HEK293 (cell line): ENCODE measurements around the gene SZT2.

Source experiments
- CTCF ChIA-PET: fragments of 350-600 bp; formaldehyde crosslinking; extraction: SDS; loops from one replicate; lab custom pipeline; 2021; ENCODE audit warnings: antibody characterized with exemption; lab: Yijun Ruan, JAX
- POLR2A ChIA-PET: fragments of 300-600 bp; formaldehyde crosslinking; extraction: SDS; loops from one replicate; lab custom pipeline; 2020; ENCODE audit warnings: antibody characterized with exemption, inconsistent platforms; lab: Yijun Ruan, JAX
- H3K27ac ChIP-seq: fragments of 200-500 bp; sonication (Bioruptor generic); 2 replicates; pipeline ENCODE4 v1.5.1; 2014; ENCODE audit warnings: low read depth, low read length, control low read depth, inconsistent platforms; ENCODE audit errors: extremely low read depth
- H3K36me3 ChIP-seq, 2 experiments: fragments of 200-500 bp in 1 of 2; sonication (Bioruptor generic) in 1 of 2; 1 replicate in 1 of 2; 2 replicates in 1 of 2; pipeline ENCODE4 v1.5.1; 2014 to 2017; ENCODE audit warnings: inconsistent platforms in 2 of 2, low read length in 2 of 2; ENCODE audit not compliant: control insufficient read depth in 2 of 2, insufficient read depth in 1 of 2
- H3K4me1 ChIP-seq: fragments of 200-500 bp; sonication (Bioruptor generic); 2 replicates; pipeline ENCODE4 v1.5.1; 2014; ENCODE audit warnings: mild to moderate bottlenecking, low read length, inconsistent platforms; ENCODE audit not compliant: control insufficient read depth, insufficient read depth
- H3K4me3 ChIP-seq: 2 replicates; pipeline ENCODE4 v1.5.1; 2011; ENCODE audit warnings: low read depth, mild to moderate bottlenecking, control low read depth, low read length, moderate library complexity
- H3K9me3 ChIP-seq: fragments of 200-500 bp; sonication (Bioruptor generic); 2 replicates; pipeline ENCODE4 v1.5.1; 2014; ENCODE audit warnings: low read depth, low read length, inconsistent platforms; ENCODE audit not compliant: control insufficient read depth, insufficient read depth
- GLIS2 ChIP-seq: fragments of 450-650 bp; formaldehyde crosslinking; IDR thresholded peaks from 2 replicates; pipeline ENCODE4 v1.5.1; 2016; ENCODE audit warnings: missing biosample characterization, missing genetic modification characterization
- IKZF3 ChIP-seq: fragments of 450-650 bp; IDR thresholded peaks from 2 replicates; pipeline ENCODE4 v1.5.0; 2018; ENCODE audit warnings: missing biosample characterization, mild to moderate bottlenecking, missing genetic modification characterization, moderate library complexity
- SP3 ChIP-seq: fragments of 450-650 bp; formaldehyde crosslinking; IDR thresholded peaks from 2 replicates; pipeline ENCODE4 v1.5.1; 2016; ENCODE audit warnings: missing biosample characterization, missing genetic modification characterization
- TRIM28 ChIP-seq: IDR thresholded peaks from 2 replicates; pipeline ENCODE4 v1.6.1; 2011; ENCODE audit warnings: low read length, control low read depth, borderline replicate concordance
- ZBTB17 ChIP-seq: fragments of 450-650 bp; formaldehyde crosslinking; IDR thresholded peaks from 2 replicates; pipeline ENCODE4 v1.5.1; 2016; ENCODE audit warnings: missing biosample characterization, missing genetic modification characterization
- ZFP3 ChIP-seq: fragments of 450-650 bp; formaldehyde crosslinking; IDR thresholded peaks from 2 replicates; pipeline ENCODE4 v1.5.1; 2016; ENCODE audit warnings: low read depth, missing biosample characterization, missing genetic modification characterization
- ZNF23 ChIP-seq: fragments of 450-650 bp; formaldehyde crosslinking; IDR thresholded peaks from 2 replicates; pipeline ENCODE4 v1.5.1; 2016; ENCODE audit warnings: missing biosample characterization, missing genetic modification characterization, borderline replicate concordance
- ZNF266 ChIP-seq: fragments of 450-650 bp; formaldehyde crosslinking; IDR thresholded peaks from 2 replicates; pipeline ENCODE4 v1.5.1; 2016; ENCODE audit warnings: missing biosample characterization, missing genetic modification characterization, low read depth
- ZNF341 ChIP-seq: fragments of 450-650 bp; formaldehyde crosslinking; IDR thresholded peaks from 2 replicates; pipeline ENCODE4; 2016; ENCODE audit warnings: low read depth, missing biosample characterization, missing genetic modification characterization
- ZNF391 ChIP-seq: fragments of 450-650 bp; formaldehyde crosslinking; IDR thresholded peaks from 2 replicates; pipeline ENCODE4 v1.5.1; 2016; ENCODE audit warnings: low read depth, missing biosample characterization, missing genetic modification characterization, borderline replicate concordance
- ZNF404 ChIP-seq: fragments of 450-650 bp; formaldehyde crosslinking; IDR thresholded peaks from 2 replicates; pipeline ENCODE4 v1.5.1; 2017; ENCODE audit warnings: missing biosample characterization, missing genetic modification characterization
- ZNF623 ChIP-seq: fragments of 450-650 bp; formaldehyde crosslinking; IDR thresholded peaks from 2 replicates; pipeline ENCODE4 v1.5.1; 2016; ENCODE audit warnings: missing biosample characterization, missing genetic modification characterization
- ZNF654 ChIP-seq: fragments of 450-650 bp; formaldehyde crosslinking; IDR thresholded peaks from 2 replicates; pipeline ENCODE4 v1.5.1; 2016; ENCODE audit warnings: low read depth, missing biosample characterization, missing genetic modification characterization
- ZSCAN16 ChIP-seq: fragments of 450-650 bp; formaldehyde crosslinking; IDR thresholded peaks from 2 replicates; pipeline ENCODE4 v1.5.1; 2016; ENCODE audit warnings: missing biosample characterization, missing genetic modification characterization
- TF ChIP-seq, protein P1 (sequence below): fragments of 450-650 bp; formaldehyde crosslinking; IDR thresholded peaks from 2 replicates; pipeline ENCODE4 v1.5.1; 2016; ENCODE audit warnings: missing biosample characterization, missing genetic modification characterization
- TF ChIP-seq, protein P2 (sequence below): fragments of 450-650 bp; formaldehyde crosslinking; IDR thresholded peaks from 2 replicates; pipeline ENCODE4; 2016; ENCODE audit warnings: missing biosample characterization, missing genetic modification characterization
- TF ChIP-seq, protein P3 (sequence below): fragments of 450-650 bp; formaldehyde crosslinking; IDR thresholded peaks from 2 replicates; pipeline ENCODE4 v1.5.1; 2016; ENCODE audit warnings: missing biosample characterization, missing genetic modification characterization
- TF ChIP-seq, protein P4 (sequence below): fragments of 450-650 bp; formaldehyde crosslinking; IDR thresholded peaks from 2 replicates; pipeline ENCODE4 v1.5.1; 2017; ENCODE audit warnings: missing biosample characterization, missing genetic modification characterization
- TF ChIP-seq, protein P5 (sequence below): fragments of 450-650 bp; formaldehyde crosslinking; IDR thresholded peaks from 2 replicates; pipeline ENCODE4 v1.5.1; 2016; ENCODE audit warnings: missing biosample characterization, missing genetic modification characterization
- TF ChIP-seq, protein P6 (sequence below): fragments of 450-650 bp; formaldehyde crosslinking; IDR thresholded peaks from 2 replicates; pipeline ENCODE4 v1.5.1; 2017; ENCODE audit warnings: missing biosample characterization, missing genetic modification characterization
- TF ChIP-seq, protein P7 (sequence below): fragments of 450-650 bp; formaldehyde crosslinking; IDR thresholded peaks from 2 replicates; pipeline ENCODE4 v1.5.1; 2016; ENCODE audit warnings: missing biosample characterization, missing genetic modification characterization

SZT2 gene

DNA sequence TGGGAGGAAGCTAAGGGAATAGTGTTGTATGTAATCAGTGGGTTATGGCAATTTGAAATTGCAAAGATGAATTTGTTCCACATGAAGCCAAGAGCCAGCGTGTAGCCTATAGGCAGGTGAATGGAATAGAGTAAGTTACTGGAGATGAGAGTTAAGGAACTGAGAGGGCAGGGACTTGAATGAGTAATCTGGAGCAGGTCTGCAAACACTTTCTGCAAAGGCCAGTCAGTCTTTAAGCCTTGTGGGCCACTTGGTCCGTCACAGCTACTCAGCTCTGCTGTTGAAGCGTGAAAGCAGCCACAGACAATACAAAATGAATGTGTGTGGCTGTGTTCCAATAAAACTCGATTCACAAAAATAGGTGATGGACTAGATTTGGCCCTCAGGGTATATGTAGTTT is 29.2 kb downstream of the SZT2 start:
- ChIA-PET POLR2A (no interaction called here), CTCF (interaction anchor here (1.5 kb wide), 1 partner anchor 190 kb away, joined by 4 read pairs; no protein-coding TSS in a partner anchor)
- H3K27ac ChIP-seq = no peak overlapping the region
- H3K4me3 ChIP-seq = no peak overlapping the region
- TF ChIP-seq SP3 (tag by site-specific recombination) (no peak), ZNF623 (tag by site-specific recombination) (no peak), IKZF3 (no peak), ZNF404 (tag by site-specific recombination) (no peak), GLIS2 (tag by site-specific recombination) (no peak), ZNF654 (tag by site-specific recombination) (no peak), ZSCAN16 (tag by site-specific recombination) (no peak), ZNF391 (no peak), ZNF341 (tag by site-specific recombination) (no peak), ZFP3 (tag by site-specific recombination) (no peak), TRIM28 (no peak), ZBTB17 (tag by site-specific recombination) (no peak), ZNF266 (tag by site-specific recombination) (no peak)
- TF ChIP-seq, protein P1, sequence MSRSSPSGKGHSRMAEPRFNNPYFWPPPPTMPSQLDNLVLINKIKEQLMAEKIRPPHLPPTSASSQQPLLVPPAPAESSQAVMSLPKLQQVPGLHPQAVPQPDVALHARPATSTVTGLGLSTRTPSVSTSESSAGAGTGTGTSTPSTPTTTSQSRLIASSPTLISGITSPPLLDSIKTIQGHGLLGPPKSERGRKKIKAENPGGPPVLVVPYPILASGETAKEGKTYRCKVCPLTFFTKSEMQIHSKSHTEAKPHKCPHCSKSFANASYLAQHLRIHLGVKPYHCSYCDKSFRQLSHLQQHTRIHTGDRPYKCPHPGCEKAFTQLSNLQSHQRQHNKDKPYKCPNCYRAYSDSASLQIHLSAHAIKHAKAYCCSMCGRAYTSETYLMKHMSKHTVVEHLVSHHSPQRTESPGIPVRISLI (tag by site-specific recombination) = no peak
- TF ChIP-seq, protein P2, sequence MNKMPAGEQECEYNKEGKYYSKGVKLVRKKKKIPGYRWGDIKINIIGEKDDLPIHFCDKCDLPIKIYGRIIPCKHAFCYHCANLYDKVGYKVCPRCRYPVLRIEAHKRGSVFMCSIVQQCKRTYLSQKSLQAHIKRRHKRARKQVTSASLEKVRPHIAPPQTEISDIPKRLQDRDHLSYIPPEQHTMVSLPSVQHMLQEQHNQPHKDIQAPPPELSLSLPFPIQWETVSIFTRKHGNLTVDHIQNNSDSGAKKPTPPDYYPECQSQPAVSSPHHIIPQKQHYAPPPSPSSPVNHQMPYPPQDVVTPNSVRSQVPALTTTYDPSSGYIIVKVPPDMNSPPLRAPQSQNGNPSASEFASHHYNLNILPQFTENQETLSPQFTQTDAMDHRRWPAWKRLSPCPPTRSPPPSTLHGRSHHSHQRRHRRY (tag by site-specific recombination) = no peak
- TF ChIP-seq, protein P3, sequence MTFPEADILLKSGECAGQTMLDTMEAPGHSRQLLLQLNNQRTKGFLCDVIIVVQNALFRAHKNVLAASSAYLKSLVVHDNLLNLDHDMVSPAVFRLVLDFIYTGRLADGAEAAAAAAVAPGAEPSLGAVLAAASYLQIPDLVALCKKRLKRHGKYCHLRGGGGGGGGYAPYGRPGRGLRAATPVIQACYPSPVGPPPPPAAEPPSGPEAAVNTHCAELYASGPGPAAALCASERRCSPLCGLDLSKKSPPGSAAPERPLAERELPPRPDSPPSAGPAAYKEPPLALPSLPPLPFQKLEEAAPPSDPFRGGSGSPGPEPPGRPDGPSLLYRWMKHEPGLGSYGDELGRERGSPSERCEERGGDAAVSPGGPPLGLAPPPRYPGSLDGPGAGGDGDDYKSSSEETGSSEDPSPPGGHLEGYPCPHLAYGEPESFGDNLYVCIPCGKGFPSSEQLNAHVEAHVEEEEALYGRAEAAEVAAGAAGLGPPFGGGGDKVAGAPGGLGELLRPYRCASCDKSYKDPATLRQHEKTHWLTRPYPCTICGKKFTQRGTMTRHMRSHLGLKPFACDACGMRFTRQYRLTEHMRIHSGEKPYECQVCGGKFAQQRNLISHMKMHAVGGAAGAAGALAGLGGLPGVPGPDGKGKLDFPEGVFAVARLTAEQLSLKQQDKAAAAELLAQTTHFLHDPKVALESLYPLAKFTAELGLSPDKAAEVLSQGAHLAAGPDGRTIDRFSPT = no peak
- TF ChIP-seq, protein P4, sequence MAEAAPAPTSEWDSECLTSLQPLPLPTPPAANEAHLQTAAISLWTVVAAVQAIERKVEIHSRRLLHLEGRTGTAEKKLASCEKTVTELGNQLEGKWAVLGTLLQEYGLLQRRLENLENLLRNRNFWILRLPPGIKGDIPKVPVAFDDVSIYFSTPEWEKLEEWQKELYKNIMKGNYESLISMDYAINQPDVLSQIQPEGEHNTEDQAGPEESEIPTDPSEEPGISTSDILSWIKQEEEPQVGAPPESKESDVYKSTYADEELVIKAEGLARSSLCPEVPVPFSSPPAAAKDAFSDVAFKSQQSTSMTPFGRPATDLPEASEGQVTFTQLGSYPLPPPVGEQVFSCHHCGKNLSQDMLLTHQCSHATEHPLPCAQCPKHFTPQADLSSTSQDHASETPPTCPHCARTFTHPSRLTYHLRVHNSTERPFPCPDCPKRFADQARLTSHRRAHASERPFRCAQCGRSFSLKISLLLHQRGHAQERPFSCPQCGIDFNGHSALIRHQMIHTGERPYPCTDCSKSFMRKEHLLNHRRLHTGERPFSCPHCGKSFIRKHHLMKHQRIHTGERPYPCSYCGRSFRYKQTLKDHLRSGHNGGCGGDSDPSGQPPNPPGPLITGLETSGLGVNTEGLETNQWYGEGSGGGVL (tag by site-specific recombination) = no peak
- H3K36me3 ChIP-seq = peaks cover 10 to 91% of the 10 kb centered on the region in 2 experiments
- no peaks in the 10 kb centered on the region for H3K9me3 ChIP-seq
- no peaks in the 10 kb centered on the region for H3K4me1 ChIP-seq

DNA sequence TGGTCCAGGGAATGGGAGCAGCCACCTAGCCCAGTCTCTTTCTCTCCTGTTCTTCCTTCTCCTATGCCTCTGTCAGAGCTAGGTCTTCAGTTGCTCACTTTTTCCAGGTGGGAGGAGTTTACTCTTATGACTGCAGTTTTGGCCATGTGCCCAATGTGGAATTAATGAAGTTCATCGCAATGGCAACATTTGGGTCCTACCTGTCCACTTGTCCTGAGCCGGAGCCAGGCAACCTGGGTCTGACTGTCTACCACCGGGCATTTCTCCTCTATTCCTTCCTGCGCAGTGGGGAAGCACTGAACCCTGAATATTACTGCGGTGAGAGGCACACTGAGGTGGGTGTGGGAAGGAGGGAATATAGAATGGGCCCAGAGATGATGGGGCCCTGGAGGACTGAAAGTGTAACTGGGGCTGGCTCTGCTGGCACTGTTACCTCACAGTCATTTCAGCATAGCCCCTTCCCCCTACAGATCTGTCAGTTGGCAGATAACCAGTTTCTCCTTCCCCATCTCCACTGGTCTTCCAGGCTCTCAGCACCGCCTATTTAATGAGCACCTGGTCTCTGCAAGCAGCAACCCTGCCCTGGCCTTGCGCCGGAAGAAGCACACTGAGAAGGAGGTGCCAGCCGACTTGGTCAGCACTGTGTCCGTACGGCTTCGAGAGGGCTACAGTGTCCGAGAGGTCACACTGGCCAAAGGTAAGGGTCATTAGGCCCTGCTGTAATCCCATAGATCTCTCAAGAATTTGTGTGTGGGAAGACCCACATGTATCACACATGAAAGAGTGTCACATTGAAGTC is 30.1 kb downstream of the SZT2 start:
- ChIA-PET POLR2A (no interaction called here), CTCF (interaction anchor here (0.6 kb wide), 1 partner anchor 116 kb away, joined by 3 read pairs; no protein-coding TSS in a partner anchor)
- TF ChIP-seq, protein P5, sequence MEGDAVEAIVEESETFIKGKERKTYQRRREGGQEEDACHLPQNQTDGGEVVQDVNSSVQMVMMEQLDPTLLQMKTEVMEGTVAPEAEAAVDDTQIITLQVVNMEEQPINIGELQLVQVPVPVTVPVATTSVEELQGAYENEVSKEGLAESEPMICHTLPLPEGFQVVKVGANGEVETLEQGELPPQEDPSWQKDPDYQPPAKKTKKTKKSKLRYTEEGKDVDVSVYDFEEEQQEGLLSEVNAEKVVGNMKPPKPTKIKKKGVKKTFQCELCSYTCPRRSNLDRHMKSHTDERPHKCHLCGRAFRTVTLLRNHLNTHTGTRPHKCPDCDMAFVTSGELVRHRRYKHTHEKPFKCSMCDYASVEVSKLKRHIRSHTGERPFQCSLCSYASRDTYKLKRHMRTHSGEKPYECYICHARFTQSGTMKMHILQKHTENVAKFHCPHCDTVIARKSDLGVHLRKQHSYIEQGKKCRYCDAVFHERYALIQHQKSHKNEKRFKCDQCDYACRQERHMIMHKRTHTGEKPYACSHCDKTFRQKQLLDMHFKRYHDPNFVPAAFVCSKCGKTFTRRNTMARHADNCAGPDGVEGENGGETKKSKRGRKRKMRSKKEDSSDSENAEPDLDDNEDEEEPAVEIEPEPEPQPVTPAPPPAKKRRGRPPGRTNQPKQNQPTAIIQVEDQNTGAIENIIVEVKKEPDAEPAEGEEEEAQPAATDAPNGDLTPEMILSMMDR (tag by site-specific recombination) = no peak
- TF ChIP-seq, protein P6, sequence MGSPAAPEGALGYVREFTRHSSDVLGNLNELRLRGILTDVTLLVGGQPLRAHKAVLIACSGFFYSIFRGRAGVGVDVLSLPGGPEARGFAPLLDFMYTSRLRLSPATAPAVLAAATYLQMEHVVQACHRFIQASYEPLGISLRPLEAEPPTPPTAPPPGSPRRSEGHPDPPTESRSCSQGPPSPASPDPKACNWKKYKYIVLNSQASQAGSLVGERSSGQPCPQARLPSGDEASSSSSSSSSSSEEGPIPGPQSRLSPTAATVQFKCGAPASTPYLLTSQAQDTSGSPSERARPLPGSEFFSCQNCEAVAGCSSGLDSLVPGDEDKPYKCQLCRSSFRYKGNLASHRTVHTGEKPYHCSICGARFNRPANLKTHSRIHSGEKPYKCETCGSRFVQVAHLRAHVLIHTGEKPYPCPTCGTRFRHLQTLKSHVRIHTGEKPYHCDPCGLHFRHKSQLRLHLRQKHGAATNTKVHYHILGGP (tag by site-specific recombination) = no peak
- TF ChIP-seq, protein P3 = no peak
- TF ChIP-seq ZNF23 (tag by site-specific recombination) = no peak
- TF ChIP-seq, protein P7, sequence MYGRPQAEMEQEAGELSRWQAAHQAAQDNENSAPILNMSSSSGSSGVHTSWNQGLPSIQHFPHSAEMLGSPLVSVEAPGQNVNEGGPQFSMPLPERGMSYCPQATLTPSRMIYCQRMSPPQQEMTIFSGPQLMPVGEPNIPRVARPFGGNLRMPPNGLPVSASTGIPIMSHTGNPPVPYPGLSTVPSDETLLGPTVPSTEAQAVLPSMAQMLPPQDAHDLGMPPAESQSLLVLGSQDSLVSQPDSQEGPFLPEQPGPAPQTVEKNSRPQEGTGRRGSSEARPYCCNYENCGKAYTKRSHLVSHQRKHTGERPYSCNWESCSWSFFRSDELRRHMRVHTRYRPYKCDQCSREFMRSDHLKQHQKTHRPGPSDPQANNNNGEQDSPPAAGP (tag by site-specific recombination) = no peak

More for the DNA sequence above, 30.1 kb downstream of the SZT2 start:
- peaks cover 10 to 100% of the 10 kb centered on the region in 2 experiments for H3K36me3 ChIP-seq
- H3K4me1 ChIP-seq = no peaks in the 10 kb centered on the region
- H3K9me3 ChIP-seq = no peaks in the 10 kb centered on the region
- H3K4me3 ChIP-seq = no peak overlapping the region
- H3K27ac ChIP-seq = no peak overlapping the region
